NCI-H510A treated with DMSO at 0.1 percent for 48 hours (cell line): ENCODE results near the gene KRI1.
"Not testable (repeated sequence)": the region's sequence is repeated elsewhere in the genome, so short reads cannot be mapped to it uniquely, and the experiment has no call there.

Source experiments
- DNase-seq: peaks from one replicate; lab custom pipeline; 2025; lab: John Stamatoyannopoulos, UW

KRI1 gene

DNA sequence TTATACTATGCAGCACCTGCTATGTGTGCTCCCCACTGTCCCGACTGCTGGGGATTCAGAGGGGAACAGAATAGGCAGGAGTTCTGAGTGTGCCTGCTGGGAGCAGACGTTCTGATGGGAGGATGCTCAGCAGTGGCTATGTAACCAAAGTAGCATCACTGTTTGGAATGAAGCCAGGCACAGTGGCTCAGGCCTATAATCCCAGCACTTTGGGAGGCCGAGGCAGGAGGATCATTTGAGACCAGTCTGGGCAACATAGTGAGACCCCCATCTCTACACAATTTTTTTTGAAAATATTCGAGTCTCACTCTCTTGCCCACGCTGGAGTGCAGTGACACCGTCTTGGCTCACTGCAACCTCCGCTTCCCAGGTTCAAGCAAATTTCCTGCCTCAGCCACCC, 16.1 kb downstream of the KRI1 start:
- no peak for DNase-seq

DNA sequence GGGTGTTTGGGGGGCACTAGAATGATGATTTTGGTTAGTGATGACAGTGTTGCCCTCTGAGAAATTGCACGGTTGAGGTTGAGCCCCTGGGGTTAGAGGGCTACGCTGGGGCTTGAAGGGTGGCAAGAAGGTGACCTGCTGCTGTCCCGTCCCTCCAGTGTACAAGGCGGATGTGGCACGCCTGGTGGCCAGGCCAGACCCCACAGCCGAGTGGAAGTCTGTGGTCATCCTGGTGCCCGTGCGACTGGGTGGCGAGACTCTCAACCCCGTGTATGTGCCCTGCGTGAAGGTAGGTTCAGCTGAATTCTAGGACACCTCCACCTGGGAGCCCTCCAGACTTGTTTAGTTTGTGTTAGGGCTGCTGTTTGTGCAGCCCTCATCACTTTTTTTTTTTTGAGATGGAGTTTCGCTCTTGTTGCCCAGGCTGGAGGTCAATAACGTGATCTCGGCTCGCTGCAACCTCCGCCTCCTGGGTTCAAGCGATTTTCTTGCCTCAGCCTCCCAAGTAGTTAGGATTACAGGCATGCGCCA, 17.0 kb downstream of the KRI1 start:
- DNase-seq = no peak

DNA sequence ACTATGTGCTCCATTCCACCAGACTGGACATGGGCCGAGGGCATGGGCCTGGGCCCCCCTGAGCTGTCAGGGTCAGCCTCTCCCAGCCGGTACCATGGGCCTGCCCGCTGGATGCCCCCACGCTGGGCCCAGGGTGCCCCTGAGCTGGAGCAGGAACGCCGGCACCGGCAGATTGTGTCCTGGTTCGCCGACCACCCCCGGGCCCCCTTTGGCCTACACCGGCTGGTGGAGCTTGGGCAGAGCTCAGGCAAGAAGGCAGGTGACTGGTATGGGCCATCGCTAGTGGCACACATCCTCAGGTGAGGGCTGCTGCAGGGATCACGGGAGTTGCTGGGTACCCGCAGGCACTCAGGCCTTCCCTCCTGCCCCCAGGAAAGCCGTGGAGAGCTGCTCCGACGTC, 19.0 kb downstream of the KRI1 start:
- DNase-seq = no peak

DNA sequence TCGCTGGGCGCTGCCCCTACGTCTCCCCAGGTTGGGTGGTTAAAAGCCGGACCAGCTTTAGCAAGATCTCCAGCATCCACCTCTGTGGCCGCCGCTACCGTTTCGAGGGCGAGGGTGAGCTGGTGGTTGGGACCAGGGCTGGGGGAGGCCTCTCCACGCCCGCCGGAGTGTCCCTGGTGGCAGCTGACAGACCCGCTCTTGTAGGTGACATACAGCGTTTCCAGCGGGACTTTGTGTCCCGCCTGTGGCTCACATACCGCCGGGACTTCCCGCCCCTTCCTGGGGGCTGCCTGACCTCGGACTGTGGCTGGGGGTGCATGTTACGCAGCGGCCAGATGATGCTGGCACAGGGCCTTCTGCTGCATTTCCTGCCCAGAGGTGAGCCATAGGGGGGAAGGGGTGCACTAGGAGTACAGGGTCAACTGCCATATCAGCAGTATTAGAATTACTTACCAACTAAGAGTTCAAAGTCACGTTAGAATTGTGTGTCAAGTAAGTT, 21.0 kb downstream of the KRI1 start:
- DNase-seq = no peak

DNA sequence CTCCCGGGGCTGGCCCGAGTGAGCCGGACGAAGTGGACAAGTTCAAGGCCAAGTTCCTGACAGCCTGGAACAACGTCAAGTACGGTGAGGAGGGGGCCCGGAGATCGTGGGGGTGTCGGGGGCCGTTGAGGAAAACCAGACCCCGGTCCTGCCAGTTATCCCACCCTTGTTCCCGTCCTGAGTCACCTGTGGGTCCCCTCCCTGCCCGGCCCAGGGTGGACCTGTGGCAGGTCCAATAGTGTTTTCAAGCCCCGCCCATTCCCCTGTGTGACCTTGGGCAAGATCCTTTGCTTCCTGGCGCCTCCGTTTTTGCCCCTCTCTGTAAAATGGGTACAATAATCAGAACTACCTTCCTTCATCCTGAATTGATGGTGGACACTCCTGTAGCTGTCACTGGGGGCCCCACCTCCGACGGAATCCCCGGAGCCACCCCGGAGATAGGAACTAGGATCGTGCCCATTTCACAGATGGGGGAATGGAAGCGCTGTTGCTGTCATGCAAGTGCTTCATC, 21.5 kb downstream of the KRI1 start:
- DNase-seq = peak; percentile 10

DNA sequence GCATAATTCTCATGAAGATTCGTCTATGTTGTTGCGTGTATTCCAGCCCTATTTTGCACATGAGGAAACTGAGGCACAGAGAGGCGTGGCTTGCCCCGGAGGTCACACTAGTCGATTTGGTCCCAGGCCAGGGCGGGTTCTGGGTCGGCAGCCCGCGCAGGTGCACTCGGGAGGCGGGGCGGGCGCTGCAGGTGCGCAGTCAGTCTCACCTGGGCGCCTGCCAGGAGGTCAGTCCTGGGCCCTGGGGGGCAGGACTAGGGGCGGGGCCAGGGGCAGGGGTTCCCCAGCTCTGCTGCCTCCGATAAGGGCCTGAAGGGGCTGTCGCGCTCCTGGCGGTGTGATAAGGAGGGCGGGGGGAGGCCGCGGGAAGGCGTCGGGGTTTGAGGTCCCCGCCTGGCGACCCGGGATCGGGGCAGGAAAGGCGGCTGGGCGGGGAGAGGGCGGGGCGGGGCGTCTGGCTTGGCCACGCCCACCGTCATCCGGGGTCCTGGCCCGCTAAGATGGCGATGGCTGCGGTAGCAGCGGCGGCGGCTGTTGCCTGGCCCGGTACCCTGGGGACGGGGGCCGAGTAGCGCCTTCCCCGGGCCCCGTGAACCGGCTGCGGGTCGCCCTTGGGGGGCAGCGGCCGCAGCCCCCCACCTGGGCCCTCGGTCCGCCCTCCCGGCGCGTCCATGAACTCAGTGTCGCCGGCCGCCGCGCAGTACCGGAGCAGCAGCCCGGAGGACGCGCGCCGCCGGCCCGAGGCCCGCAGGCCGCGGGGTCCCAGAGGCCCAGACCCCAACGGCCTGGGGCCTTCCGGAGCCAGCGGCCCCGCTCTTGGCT, 22.2 kb downstream of the KRI1 start, which contains the start of gene ATG4D:
TSS of gene ATG4D (plus strand) at position 485 of the 822 bp plus-strand sequence. CDS start at position 672, 187 bp downstream.
- DNase-seq = peak; percentile 90

DNA sequence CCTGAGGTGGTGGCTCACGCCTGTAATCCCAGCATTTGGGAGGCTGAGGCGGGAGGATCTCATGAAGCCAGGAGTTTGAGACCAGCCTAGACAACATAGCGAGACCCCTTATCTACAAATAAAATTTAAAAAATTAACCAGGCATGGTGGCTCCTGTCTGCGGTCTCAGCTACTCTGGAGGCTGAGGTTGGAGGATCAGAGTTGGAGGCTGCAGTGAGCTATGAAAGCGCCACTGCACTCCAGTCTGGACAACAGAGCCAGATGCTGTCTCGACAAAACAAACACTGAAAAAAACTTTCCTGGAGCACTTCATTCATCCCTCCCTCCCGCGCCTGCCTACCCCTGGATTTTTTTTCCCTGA, 22.8 kb downstream of the KRI1 start:
- no peak for DNase-seq

DNA sequence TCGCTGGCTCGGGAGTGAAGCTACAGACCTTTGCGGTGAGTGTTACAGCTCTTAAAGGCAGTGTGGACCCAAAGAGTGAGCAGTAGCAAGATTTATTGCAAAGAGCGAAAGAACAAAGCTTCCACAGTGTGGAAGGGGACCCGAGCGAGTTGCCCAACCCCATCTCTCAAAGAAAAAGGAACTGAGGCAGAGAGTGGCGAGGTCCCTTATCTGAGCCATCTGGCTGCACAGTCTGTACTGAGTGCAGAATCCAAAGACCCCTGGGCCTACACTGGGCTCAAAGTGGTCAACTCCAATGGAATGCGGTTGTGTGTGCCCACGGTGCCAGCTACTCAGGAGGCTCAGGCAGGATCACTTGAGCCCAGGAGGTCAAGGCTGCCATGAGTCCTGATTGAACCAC, 26.8 kb downstream of the KRI1 start:
- DNase-seq = not testable (repeated sequence)

DNA sequence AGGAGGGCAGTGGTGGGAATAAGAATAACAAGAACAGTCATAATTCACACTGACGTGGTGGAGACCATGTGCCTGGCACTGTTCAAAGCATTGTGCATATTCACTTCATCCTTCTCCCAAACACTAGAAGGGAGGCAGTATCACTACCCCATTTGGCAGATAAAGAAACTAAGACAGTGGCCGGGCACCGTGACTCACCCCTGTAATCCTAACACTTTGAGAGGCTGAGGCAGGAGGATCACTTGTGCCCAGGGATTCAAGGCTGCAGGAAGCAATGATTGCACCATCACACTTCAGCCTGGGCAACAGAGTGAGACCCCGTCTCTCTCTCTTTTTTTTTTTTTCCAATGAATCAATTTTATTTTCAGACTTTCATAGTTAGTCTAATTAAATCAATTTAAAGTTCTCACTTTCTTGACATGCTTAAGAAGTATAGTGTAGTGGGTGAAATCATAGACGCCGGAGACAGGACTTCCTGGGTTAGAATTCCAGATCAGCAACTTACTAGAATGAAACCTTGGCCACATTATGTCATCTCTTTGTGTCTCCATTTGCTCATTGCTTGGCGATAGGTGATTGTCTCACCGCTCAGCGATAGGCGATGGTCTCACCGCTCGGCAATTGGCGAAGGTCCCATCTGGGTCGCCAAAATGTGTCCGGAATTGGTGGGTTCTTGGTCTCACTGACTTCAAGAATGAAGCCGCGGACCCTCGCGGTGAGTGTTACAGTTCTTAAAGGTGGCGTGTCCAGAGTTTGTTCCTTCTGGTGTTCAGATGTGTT, 27.4 kb downstream of the KRI1 start:
- DNase-seq = no peak

DNA sequence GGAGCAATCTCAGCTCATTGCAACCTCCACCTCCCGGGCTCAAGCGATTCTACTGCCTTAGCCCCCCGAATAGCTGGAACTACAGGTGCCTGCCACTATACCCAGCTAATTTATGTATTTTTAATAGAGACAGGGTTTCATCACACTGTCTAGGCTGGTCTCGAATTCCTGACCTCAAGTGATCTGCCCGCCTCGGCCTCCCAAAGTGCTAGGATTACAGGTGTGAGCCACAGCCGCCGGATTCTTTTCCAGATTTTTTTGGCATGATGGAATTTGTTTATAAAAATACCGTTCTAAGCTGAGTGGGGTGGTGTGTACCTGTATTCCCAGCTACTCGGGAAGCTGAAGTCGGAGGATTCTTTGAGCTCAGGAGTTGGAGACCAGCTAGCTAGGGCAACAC, 28.1 kb downstream of the KRI1 start:
- no peak for DNase-seq

DNA sequence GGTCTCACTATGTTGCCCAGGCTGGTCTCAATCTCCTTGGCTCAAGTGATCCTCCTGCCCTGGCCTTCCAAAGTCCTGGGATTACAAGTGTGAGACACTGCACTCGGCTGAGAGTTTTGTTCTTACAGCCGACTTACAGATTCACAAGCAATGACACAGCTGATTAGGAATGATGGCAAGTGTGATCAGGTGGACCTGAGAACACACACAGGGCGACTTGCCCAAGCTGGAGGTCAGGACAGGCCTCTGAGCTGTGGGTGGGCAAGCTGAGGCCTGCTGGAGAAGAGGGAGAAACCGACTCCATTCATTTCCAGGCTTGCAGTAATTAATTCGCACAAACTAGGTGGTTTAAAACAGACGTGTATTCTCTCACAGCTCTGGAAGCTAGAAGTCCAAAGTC, 30.2 kb downstream of the KRI1 start:
- DNase-seq = no peak

DNA sequence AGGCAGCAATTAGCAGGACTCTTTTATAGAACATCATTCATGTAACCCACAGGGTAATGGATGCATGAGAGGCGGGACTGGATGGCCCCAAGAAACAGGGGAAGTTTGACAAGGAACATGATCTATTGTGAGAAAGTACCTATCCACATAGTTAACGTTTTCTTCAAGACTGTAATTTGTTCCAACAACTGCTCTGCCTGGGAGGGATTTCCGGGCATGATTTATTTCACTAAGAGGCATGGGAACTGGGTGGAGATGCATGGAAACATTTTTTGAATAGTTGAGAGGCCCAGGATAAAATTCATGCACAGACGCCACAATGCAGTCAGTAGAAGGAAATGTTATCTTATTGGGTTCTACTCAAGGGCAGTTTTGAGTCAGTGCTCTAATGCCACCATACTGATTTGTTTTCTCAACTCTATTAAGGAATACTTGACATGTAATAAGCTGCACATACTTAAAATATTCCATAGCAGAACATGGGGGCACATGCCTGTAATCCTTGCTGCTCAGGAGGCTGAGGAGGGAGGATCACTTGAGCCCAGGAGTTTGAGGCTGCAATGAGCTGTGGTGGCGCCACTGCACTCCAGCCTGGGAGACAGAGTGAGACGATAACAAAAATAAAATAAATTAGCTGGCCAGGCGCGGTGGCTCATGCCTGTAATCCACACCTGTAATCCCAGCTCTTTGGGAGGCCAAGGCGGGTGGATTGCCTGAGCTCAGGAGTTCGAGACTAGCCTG, 32.0 kb downstream of the KRI1 start:
- DNase-seq = no peak

DNA sequence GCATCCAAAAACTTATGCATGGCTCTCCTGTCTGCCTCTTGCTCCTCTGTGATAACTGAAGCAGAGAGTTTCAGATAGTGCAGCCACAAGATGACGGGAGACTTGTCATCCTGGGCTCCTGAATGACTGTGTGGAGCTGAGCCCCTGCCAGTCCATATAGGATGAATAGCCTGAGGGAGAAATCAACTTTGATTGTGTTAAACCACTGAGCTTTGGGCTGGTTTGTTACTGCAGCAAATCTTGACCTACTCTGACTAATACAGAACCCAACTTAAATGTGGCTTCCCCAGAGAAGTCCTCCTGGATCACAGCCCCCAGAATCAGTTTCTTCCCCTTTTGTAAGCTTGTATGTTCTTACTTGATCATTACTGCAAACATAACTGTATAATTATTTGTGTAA, 33.4 kb downstream of the KRI1 start:
- DNase-seq = no peak

DNA sequence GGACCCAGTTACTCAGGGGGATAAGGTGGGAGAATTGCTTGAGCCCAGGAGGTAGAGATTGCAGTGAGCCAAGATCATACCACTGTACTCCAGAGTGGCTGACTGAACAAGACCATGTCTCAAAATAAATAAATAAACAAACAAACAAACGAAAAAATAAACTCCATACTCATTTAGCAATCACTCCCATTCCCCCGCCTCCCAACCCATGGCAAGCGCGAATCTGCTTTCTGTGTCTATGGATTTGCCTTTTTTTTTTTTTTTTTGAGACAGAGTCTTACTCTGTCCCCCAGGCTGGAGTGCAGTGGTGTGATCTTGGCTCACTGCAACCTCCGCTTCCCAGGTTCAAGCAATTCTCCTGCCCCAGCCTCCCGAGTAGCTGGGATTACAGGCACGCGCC, 38.9 kb downstream of the KRI1 start:
- DNase-seq = not testable (repeated sequence)

DNA sequence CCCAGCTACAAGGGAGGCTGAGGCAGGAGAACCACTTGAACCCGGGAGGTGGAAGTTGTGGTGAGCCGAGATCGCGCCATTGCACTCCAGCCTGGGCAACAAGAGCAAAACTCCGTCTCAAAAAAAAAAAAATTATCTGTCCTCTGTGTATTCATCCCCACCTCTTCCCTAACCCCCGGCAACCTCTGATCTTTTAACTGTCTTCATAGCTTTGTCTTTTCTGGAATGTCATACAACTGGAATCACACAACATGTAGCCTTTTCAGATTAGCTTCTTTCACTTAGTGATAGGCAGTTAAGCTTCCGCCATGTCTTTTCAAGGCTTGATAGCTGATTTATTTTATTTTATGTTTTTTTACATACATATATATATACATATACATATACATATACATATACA, 40.2 kb downstream of the KRI1 start:
- DNase-seq = no peak

DNA sequence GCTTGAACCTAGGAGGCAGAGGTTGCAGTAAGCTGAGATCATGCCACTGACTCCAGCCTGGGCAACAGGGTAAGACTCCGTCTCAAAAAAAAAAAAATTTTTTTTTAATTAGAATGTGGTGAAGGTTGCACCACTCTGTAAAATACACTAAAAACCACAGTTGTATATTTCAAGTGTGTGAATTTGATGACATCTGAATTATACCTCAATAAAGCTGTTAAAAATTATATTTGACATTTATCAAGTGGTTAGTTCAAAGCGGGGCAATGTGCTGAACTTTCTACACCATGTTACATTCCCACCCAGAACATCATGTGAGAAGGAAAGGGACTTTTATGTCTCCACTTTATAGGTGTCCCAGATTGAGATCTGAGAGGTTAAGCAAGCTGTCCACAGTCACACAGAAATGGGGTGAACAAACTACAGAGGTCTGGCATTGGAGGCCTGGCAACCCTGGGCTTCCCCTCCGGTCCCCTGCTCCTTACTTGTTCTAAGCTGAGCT, 42.6 kb downstream of the KRI1 start:
- DNase-seq = no peak

DNA sequence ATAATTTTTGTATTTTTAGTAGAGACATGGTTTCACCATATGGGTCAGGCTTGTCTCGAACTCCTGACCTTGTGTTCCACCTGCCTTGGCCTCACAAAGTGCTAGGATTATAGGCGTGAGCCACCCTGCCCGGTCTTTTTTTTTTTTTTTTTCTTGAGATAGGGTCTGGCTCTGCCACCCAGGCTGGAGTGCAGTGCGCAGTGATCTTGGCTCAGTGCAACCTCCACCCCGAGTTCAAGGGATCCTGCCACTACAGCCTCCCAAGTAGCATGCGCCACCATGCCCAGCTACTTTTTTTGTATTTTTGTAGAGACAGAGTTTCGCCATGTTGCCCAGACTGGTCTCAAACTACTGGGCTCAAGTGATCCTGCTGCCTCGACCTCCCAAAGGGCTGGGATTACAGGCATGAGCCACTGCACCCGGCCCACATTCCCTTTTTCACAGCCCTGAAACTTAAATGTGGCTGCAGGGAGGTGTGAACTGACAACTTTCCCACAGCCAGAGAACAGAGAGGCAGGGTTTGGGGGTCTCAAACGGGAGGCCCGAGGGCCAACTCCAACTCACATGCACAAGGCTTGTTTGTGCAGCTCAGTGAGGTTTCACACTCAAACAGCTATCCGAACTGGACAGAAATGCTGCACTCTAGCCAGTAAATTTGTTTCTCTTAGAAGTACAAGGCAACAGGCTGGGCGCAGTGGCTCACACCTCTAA, 44.2 kb downstream of the KRI1 start:
- no peak for DNase-seq

DNA sequence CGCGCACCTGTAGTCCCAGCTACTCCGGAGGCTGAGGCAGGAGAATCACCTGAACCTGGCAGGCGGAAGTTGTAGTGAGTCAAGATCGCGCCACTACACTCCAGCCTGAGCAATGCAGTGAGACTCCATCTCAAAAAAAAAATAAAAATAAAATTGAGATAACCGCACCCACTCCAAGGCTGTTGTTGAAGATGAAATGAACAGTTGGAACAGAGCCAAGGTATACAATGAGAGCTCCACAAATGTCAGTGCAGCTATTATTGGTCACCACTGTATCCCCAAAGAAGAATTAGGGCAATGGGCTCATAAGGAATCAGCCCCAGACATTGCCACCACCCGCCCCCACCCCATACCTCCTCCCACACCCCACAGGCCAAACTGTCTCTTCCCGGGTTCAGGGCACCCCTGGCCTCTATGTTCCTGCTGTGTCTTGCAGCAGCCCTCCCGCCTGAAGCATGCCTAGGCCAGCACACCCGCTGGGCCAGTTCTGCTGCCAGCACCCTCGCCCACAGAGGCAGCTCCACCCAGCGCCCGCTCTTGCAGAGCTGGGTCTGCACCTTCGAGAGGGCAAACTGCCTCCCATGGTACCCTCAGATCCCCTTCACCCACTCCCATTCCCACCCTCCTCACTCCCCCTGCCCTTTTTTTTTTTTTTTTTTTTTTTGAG, 45.0 kb downstream of the KRI1 start:
- DNase-seq = no peak

DNA sequence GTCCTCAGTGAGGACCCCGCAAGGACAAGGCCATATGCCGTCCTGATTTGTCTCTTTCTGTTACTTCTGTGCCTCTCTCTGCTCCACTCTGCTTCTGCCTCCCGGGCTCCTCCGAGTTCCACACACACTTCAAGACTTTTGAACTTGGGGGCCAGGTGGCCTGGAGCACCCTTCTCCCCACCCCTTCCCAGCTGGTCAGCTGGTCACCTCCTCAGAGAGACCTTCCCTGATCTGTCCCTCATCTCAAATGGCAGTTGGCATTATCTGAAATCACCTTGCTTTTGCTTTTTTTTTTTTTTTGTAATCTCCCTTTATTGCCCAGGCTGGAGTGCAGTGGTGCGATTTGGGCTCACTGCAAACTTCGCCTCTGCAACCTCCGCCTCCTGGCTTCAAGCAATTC, 46.4 kb downstream of the KRI1 start:
- DNase-seq = no peak
